Endodermal cell (in vitro differentiated cells): Measurements from ENCODE around the gene C6orf52. TPM values are rescaled to one million over a fixed set of nuclear protein-coding genes. Genes with fewer than 3 reads are reported as not detected.

Source experiments
- DNase-seq: peaks from one replicate; pipeline ENCODE4 v3.0.0-alpha.2; 2017
- H3K27ac ChIP-seq: 2 replicates; pipeline ENCODE4 v1.5.1; 2013; ENCODE audit warnings: mild to moderate bottlenecking, low read depth, low read length, moderate library complexity
- H3K27me3 ChIP-seq: 2 replicates; pipeline ENCODE4 v1.6.1; 2013; ENCODE audit warnings: mild to moderate bottlenecking, low read length, moderate library complexity; ENCODE audit not compliant: insufficient read depth, control insufficient read depth, poor library complexity, severe bottlenecking
- H3K36me3 ChIP-seq: 2 replicates; pipeline ENCODE4 v1.7.0; 2013; ENCODE audit warnings: mild to moderate bottlenecking, low read length, moderate library complexity; ENCODE audit not compliant: control insufficient read depth, insufficient read depth
- H3K4me1 ChIP-seq: one replicate; pipeline ENCODE4 v1.7.0; 2013; ENCODE audit warnings: low read length; ENCODE audit not compliant: control insufficient read depth, insufficient read depth
- H3K4me3 ChIP-seq: 2 replicates; pipeline ENCODE4 v1.5.1; 2013; ENCODE audit warnings: mild to moderate bottlenecking, low read length, moderate library complexity
- H3K9ac ChIP-seq: 2 replicates; pipeline ENCODE4 v1.6.1; 2013; ENCODE audit warnings: mild to moderate bottlenecking, low read length, moderate library complexity; ENCODE audit not compliant: poor library complexity, severe bottlenecking; ENCODE audit errors: extremely low read depth
- H3K9me3 ChIP-seq: 2 replicates; pipeline ENCODE4 v1.6.1; 2013; ENCODE audit warnings: mild to moderate bottlenecking, low read length, moderate library complexity; ENCODE audit not compliant: control insufficient read depth
- H3K27ac Mint-ChIP-seq: 2 replicates; pipeline ENCODE4 v1.8.0; 2020; ENCODE audit warnings: mixed read lengths
- H3K27me3 Mint-ChIP-seq: 2 replicates; pipeline ENCODE4 v1.8.0; 2021; ENCODE audit warnings: mild to moderate bottlenecking, mixed read lengths; ENCODE audit not compliant: insufficient read depth
- H3K36me3 Mint-ChIP-seq: 2 replicates; pipeline ENCODE4 v1.8.0; 2020; ENCODE audit warnings: low read depth, mixed read lengths
- H3K4me1 Mint-ChIP-seq: 2 replicates; pipeline ENCODE4 v1.8.0; 2020; ENCODE audit warnings: mixed read lengths
- H3K4me3 Mint-ChIP-seq: 2 replicates; pipeline ENCODE4 v1.8.0; 2020; ENCODE audit warnings: mild to moderate bottlenecking, moderate library complexity, mixed read lengths
- H3K9me3 Mint-ChIP-seq: 2 replicates; pipeline ENCODE4 v1.8.0; 2020; ENCODE audit warnings: mild to moderate bottlenecking, mixed read lengths
- WGBS, 2 experiments: methylation state at CpG; one replicate each; pipeline versions ENCODE4 v1.1.5 to v1.1.7; 2013; ENCODE audit warnings: missing lambda C conversion rate in 2 of 2, mixed read lengths in 1 of 2; ENCODE audit not compliant: insufficient coverage in 1 of 2, insufficient read length in 1 of 2; 5-methylcytosine and 5-hydroxymethylcytosine counted together
- total RNA-seq, 2 donors: library from RNA; stranded (reverse); fragmentation: NEBNext Ultra II Directional in 1 of 2; extraction: Animal tissue kit (Norgen Biotek cat#: 25700) in 1 of 2; gene quantifications; 2 replicates in 1 of 2; 3 replicates in 1 of 2; pipeline ENCODE4 v1.2.1, GENCODE V29; 2021
- TF ChIP-seq, protein P1 (sequence below): fragments of 200-600 bp; sonication (generic); conservative IDR thresholded peaks from 2 replicates; pipeline ENCODE4 v1.5.0; 2021; ENCODE audit warnings: antibody characterized with exemption, mild to moderate bottlenecking

The C6orf52 gene
- total RNA-seq, 2 donors from 2014 or later: 1.7 to 1.9 TPM

GRCh38 chr6:10692965-10693538 is 1.4 kb downstream of the C6orf52 start:
- H3K4me1 ChIP-seq: no peaks in the 10 kb centered on the region
- Mint-ChIP-seq H3K9me3 (peaks cover 4% of the 10 kb centered on the region), H3K36me3 (peaks cover 11% of the 10 kb centered on the region), H3K4me3 (peak overlapping the region; percentile 87), H3K4me1 (peaks cover 32% of the 10 kb centered on the region), H3K27ac (peak overlapping the region; percentile 100), H3K27me3 (no peaks in the 10 kb centered on the region)
- peaks cover 9% of the 10 kb centered on the region for H3K9me3 ChIP-seq
- 89 to 94% methylated on average over 7 to 8 of the region's 8 CpGs for WGBS, 2 experiments
- H3K9ac ChIP-seq: no peak overlapping the region
- H3K27me3 ChIP-seq: no peaks in the 10 kb centered on the region
- TF ChIP-seq, protein P1, sequence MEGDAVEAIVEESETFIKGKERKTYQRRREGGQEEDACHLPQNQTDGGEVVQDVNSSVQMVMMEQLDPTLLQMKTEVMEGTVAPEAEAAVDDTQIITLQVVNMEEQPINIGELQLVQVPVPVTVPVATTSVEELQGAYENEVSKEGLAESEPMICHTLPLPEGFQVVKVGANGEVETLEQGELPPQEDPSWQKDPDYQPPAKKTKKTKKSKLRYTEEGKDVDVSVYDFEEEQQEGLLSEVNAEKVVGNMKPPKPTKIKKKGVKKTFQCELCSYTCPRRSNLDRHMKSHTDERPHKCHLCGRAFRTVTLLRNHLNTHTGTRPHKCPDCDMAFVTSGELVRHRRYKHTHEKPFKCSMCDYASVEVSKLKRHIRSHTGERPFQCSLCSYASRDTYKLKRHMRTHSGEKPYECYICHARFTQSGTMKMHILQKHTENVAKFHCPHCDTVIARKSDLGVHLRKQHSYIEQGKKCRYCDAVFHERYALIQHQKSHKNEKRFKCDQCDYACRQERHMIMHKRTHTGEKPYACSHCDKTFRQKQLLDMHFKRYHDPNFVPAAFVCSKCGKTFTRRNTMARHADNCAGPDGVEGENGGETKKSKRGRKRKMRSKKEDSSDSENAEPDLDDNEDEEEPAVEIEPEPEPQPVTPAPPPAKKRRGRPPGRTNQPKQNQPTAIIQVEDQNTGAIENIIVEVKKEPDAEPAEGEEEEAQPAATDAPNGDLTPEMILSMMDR: no peak
- H3K27ac ChIP-seq: no peak overlapping the region
- DNase-seq: peak; percentile 62
- peak overlapping the region; percentile 93 for H3K4me3 ChIP-seq
- peaks cover 17% of the 10 kb centered on the region for H3K36me3 ChIP-seq

- no peak for DNase-seq
- Mint-ChIP-seq H3K36me3 (peaks cover 2% of the 10 kb centered on the region), H3K27ac (peak overlapping the region; percentile 81), H3K4me3 (no peak overlapping the region), H3K9me3 (peaks cover 4% of the 10 kb centered on the region), H3K27me3 (no peaks in the 10 kb centered on the region), H3K4me1 (peaks cover 43% of the 10 kb centered on the region)
- H3K4me1 ChIP-seq: no peaks in the 10 kb centered on the region
- no peak overlapping the region for H3K27ac ChIP-seq
- TF ChIP-seq, protein P1: no peak
- WGBS, 2 experiments: 89 to 92% methylated on average over 11 to 15 of the region's 15 CpGs
- H3K4me3 ChIP-seq: no peak overlapping the region
- no peaks in the 10 kb centered on the region for H3K27me3 ChIP-seq
- peaks cover 6% of the 10 kb centered on the region for H3K36me3 ChIP-seq
- H3K9me3 ChIP-seq: peaks cover 9% of the 10 kb centered on the region
- H3K9ac ChIP-seq: no peak overlapping the region
These were observed 3.6 kb downstream of the C6orf52 start for GRCh38 chr6:10690651-10691445.

DNA sequence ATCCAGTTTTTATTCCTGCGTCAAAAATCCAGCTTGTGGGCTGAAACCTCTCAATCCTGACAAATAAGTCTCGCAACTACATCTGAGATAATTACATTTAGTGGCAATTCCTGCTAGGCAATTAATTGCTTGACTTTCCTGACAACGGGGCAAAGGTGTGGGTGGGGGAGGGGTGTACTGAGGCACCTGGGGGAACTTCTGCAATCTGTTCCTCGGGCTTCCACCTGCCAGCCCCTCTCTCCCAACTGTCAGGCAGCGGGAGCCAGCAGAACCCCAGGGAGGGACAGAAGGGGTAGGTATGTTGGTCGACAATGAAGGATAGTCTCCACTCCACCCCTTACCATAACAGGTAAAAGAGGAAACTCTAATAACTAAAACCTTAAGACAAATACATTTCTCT is 6.8 kb downstream of the C6orf52 start:
- peaks cover 31% of the 10 kb centered on the region for H3K4me1 Mint-ChIP-seq
- no peaks in the 10 kb centered on the region for H3K27me3 Mint-ChIP-seq
- H3K4me3 Mint-ChIP-seq: no peak overlapping the region
- Histone ChIP-seq H3K4me3 (no peak overlapping the region), H3K36me3 (peaks cover under 1% of the 10 kb centered on the region), H3K9me3 (peaks cover under 1% of the 10 kb centered on the region), H3K9ac (no peak overlapping the region), H3K4me1 (no peaks in the 10 kb centered on the region), H3K27ac (no peak overlapping the region), H3K27me3 (no peaks in the 10 kb centered on the region)
- TF ChIP-seq, protein P1: no peak
- peak; percentile 61 for DNase-seq
- 54 to 100% methylated on average over 1 to 5 of the region's 6 CpGs for WGBS, 2 experiments
- H3K36me3 Mint-ChIP-seq: peaks cover 1% of the 10 kb centered on the region
- no peaks in the 10 kb centered on the region for H3K9me3 Mint-ChIP-seq
- H3K27ac Mint-ChIP-seq: no peak overlapping the region
